SU-DHL-6 (cell line): ENCODE measurements around the gene CGB3.

Experiments used
- EZH2phosphoT487 ChIP-seq: fragments of 200-600 bp; sonication (generic), shearing (Covaris generic); conservative IDR thresholded peaks from 2 replicates; pipeline ENCODE4 v1.6.1; 2018; ENCODE audit warnings: mild to moderate bottlenecking, antibody characterized with exemption, low read length, moderate library complexity, mixed read lengths
- TF ChIP-seq, protein P1 (sequence below): fragments of 200-600 bp; sonication (generic); IDR thresholded peaks from one replicate; pipeline ENCODE4 v1.5.1; 2017; ENCODE audit warnings: antibody characterized with exemption, mild to moderate bottlenecking, low read length, moderate library complexity; ENCODE audit not compliant: insufficient read depth, poor library complexity, severe bottlenecking

DNA sequence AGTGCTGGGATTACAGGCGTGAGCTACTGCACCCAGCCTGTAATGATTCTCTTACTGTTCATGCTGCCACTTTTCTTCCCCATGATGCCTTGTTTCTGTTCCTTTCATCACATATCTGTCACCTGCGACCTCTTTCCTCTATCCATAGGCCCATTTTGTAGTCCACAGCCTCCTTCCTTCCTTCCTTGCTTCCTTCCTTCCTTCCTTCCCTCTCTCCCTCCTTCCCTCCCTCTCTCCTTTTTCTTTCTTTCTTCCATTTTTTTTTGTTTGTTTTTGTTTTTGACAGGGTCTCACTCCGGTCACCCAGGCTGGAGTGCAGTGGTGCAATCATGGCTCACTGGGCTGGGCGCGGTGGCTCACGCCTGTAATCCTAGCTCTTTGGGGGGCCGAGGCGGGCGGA, 35.3 kb downstream of the CGB3 start:
- TF ChIP-seq EZH2phosphoT487: no peak
- TF ChIP-seq, protein P1, sequence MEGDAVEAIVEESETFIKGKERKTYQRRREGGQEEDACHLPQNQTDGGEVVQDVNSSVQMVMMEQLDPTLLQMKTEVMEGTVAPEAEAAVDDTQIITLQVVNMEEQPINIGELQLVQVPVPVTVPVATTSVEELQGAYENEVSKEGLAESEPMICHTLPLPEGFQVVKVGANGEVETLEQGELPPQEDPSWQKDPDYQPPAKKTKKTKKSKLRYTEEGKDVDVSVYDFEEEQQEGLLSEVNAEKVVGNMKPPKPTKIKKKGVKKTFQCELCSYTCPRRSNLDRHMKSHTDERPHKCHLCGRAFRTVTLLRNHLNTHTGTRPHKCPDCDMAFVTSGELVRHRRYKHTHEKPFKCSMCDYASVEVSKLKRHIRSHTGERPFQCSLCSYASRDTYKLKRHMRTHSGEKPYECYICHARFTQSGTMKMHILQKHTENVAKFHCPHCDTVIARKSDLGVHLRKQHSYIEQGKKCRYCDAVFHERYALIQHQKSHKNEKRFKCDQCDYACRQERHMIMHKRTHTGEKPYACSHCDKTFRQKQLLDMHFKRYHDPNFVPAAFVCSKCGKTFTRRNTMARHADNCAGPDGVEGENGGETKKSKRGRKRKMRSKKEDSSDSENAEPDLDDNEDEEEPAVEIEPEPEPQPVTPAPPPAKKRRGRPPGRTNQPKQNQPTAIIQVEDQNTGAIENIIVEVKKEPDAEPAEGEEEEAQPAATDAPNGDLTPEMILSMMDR: no peak
